GM12878 (cell line): ENCODE results near the gene EEIG2. TPM values are rescaled to one million over a fixed set of nuclear protein-coding genes. Genes with fewer than 3 reads are reported as not detected.

Experiments
- ATAC-seq: fragments of 200-7000 bp; cut with Tn5 transposase; 3 replicates; pipeline ENCODE4 v1.9.1; 2020; ENCODE audit warnings: mild to moderate bottlenecking, moderate library complexity
- BruUV-seq: library from RNA; stranded (reverse); fragments of 400-500 nt; replicated peaks from 2 replicates; lab custom pipeline; 2021; lab: Mats Ljungman, UMichigan
- CTCF ChIA-PET: fragments of 300-600 bp; sonication (Branson Sonifier 250); formaldehyde crosslinking; extraction: SDS; loops from one replicate; lab custom pipeline; 2021; ENCODE audit warnings: inconsistent platforms; lab: Yijun Ruan, JAX
- POLR2A ChIA-PET: fragments of 350-600 bp; formaldehyde crosslinking; extraction: SDS; loops from one replicate; lab custom pipeline; 2021; ENCODE audit warnings: inconsistent platforms; lab: Charles Lee
- RAD21 ChIA-PET: fragments of 300-600 bp; sonication (Branson Sonifier 250); formaldehyde crosslinking; loops from one replicate; lab custom pipeline; 2023; ENCODE audit warnings: antibody characterized with exemption; ENCODE audit not compliant: unreplicated experiment; lab: Charles Lee
- SMC1A ChIA-PET: fragments of 300-600 bp; sonication (Branson Sonifier 250); formaldehyde crosslinking; loops from one replicate; lab custom pipeline; 2023; ENCODE audit not compliant: unreplicated experiment, uncharacterized antibody; lab: Charles Lee
- DNase-seq: peaks from one replicate; pipeline ENCODE4 v3.0.0-alpha.2; 2011; ENCODE audit warnings: low read depth, low spot score
- FAIRE-seq: peaks from 3 replicates; lab custom pipeline; 2011; peaks lifted over from hg19 to GRCh38; lab: Jason Lieb, UNC
- H2AFZ ChIP-seq: 2 replicates; pipeline ENCODE4 v1.6.0; 2011; ENCODE audit warnings: low read depth, low read length, control low read depth; ENCODE audit not compliant: control insufficient read depth
- H3K27ac ChIP-seq: 2 replicates; pipeline ENCODE4 v1.5.1; 2011; ENCODE audit warnings: control low read depth; ENCODE audit not compliant: control insufficient read depth, insufficient read depth
- H3K27me3 ChIP-seq, 2 experiments: replicated peaks in 1 of 2; 2 replicates each; pipeline versions ENCODE4 v1.6.0 to v1.6.1; 2011; ENCODE audit warnings: low read length in 1 of 2; ENCODE audit not compliant: control insufficient read depth in 2 of 2, insufficient read depth in 2 of 2
- H3K36me3 ChIP-seq, 2 experiments: 2 replicates each; pipeline ENCODE4 v1.5.1; 2011; ENCODE audit warnings: low read length in 1 of 2; ENCODE audit not compliant: control insufficient read depth in 2 of 2, insufficient read depth in 2 of 2
- H3K4me1 ChIP-seq: 2 replicates; pipeline ENCODE4 v1.6.1; 2011; ENCODE audit warnings: mild to moderate bottlenecking, low read length, moderate library complexity, mixed read lengths; ENCODE audit not compliant: control insufficient read depth, insufficient read depth
- H3K4me2 ChIP-seq: 2 replicates; pipeline ENCODE4 v1.6.0; 2011; ENCODE audit warnings: control low read depth; ENCODE audit not compliant: control insufficient read depth, insufficient read depth
- H3K4me3 ChIP-seq: fragments of 200-600 bp; sonication (generic); 2 replicates; pipeline ENCODE4 v1.5.1; 2016
- H3K79me2 ChIP-seq: 2 replicates; pipeline ENCODE4 v1.6.0; 2011; ENCODE audit warnings: low read length; ENCODE audit not compliant: control insufficient read depth, insufficient read depth
- H3K9ac ChIP-seq: 2 replicates; pipeline ENCODE4 v1.8.0; 2011; ENCODE audit warnings: low read length, control low read depth, mixed read lengths; ENCODE audit not compliant: control insufficient read depth, insufficient read depth
- H3K9me3 ChIP-seq: replicated peaks from 3 replicates; pipeline ENCODE4 v1.5.1; 2011; ENCODE audit warnings: mild to moderate bottlenecking, low read length; ENCODE audit not compliant: control insufficient read depth, insufficient read depth
- H4K20me1 ChIP-seq: 2 replicates; pipeline ENCODE4 v1.6.0; 2011; ENCODE audit not compliant: control insufficient read depth, insufficient read depth
- NFXL1 ChIP-seq: fragments of 450-650 bp; IDR thresholded peaks from 2 replicates; pipeline ENCODE4 v1.6.1; 2017; ENCODE audit warnings: antibody characterized with exemption, mild to moderate bottlenecking, borderline replicate concordance
- NFYA ChIP-seq: IDR thresholded peaks from 2 replicates; pipeline ENCODE4 v1.6.1; 2011; ENCODE audit warnings: low read depth, mild to moderate bottlenecking, low read length, improper control_type of control experiment, borderline replicate concordance
- PKNOX1 ChIP-seq: fragments of 450-650 bp; IDR thresholded peaks from 2 replicates; pipeline ENCODE4 v1.6.1; 2016; ENCODE audit warnings: mild to moderate bottlenecking
- RBBP5 ChIP-seq: fragments of 200-600 bp; sonication (generic); conservative IDR thresholded peaks from 2 replicates; pipeline ENCODE4 v1.6.1; 2016
- SP1 ChIP-seq: IDR thresholded peaks from one replicate; pipeline ENCODE4 v1.6.1; 2011; ENCODE audit warnings: low read depth, low read length
- USF1 ChIP-seq: IDR thresholded peaks from 2 replicates; pipeline ENCODE4 v1.6.1; 2011; ENCODE audit warnings: borderline replicate concordance, low read depth, mild to moderate bottlenecking, moderate library complexity, mixed read lengths, low read length; ENCODE audit not compliant: insufficient read depth; ENCODE audit errors: extremely low read length
- WGBS: methylation state at CpG from one replicate; pipeline ENCODE4 v1.1.6; 2016; ENCODE audit warnings: low lambda C conversion rate; ENCODE audit not compliant: insufficient replicate concordance, insufficient coverage; ENCODE audit errors: missing lambda C conversion rate; 5-methylcytosine and 5-hydroxymethylcytosine counted together
- in situ Hi-C: fragments of 300-500 bp; cut with MboI; formaldehyde crosslinking; loops from 9 replicates; pipeline ENCODE4 v1.14.3; 2018; ENCODE audit warnings: mixed read lengths
- intact Hi-C: fragments of 100-400 bp; cut with micrococcal nuclease; formaldehyde crosslinking; loops from one replicate; pipeline ENCODE4 v1.14.2; 2022; ENCODE audit not compliant: unreplicated experiment
- polyA plus RNA-seq, 11 experiments: library from polyadenylated mRNA; depleted of rRNA in 4 of 11; unstranded in 6 of 11; stranded (reverse) in 5 of 11; fragments of >200 nt; fragmentation: Nextera tagmentation in 4 of 11; fragmentation: Illumina TruSeq in 1 of 11; extraction: Ambion mirVana in 4 of 11; extraction: Trizol in 1 of 11; gene quantifications; 1 replicate in 1 of 11; 2 replicates in 10 of 11; pipeline versions ENCODE4 v1.2.1 to v1.2.3, GENCODE V29; 2011 to 2016; ENCODE audit warnings: inconsistent platforms in 2 of 11, missing spikeins in 2 of 11, low read depth in 1 of 11
- total RNA-seq, 4 experiments: library from RNA; depleted of rRNA in 3 of 4; stranded (reverse); fragments of >200 nt in 3 of 4; fragmentation: Illumina TruSeq in 1 of 4; extraction: Trizol in 1 of 4; gene quantifications; 2 replicates each; pipeline versions ENCODE4 v1.2.1 to v1.2.3, GENCODE V29; 2013 to 2021

EEIG2 gene
- total and polyA plus RNA-seq, 10 of the 15 experiments (the other 5 are each of a cell fraction or from before 2014, with no cell fraction given): 1.4 to 17.2 (median 9.8) TPM

- ChIA-PET SMC1A (interaction anchor here (1.2 to 1.7 kb wide), 3 partner anchors 11 to 112 kb away, joined by 4 to 5 read pairs (median 5); no protein-coding TSS in a partner anchor), CTCF (interaction anchor here (4.1 kb wide), 1 partner anchor 29 kb away, joined by 47 read pairs; the partner anchor contains the start of gene EEIG2), POLR2A (interaction anchor here (0.6 kb wide), 1 partner anchor 435 kb away, joined by 3 read pairs; no protein-coding TSS in a partner anchor), RAD21 (no interaction called here)
- no peak overlapping the region for H3K4me2 ChIP-seq
- no peaks in the 10 kb centered on the region for H4K20me1 ChIP-seq
- no peak for FAIRE-seq
- DNase-seq: no peak
- H3K36me3 ChIP-seq: no peaks in the 10 kb centered on the region
- H3K4me1 ChIP-seq: peaks cover 6% of the 10 kb centered on the region
- H3K27me3 ChIP-seq: no peaks in the 10 kb centered on the region
- no peak overlapping the region for H3K9ac ChIP-seq
- TF ChIP-seq USF1: no peak
- no peak for TF ChIP-seq SP1
- no peaks in the 10 kb centered on the region for H3K79me2 ChIP-seq
- no TSS peak for BruUV-seq
- WGBS: 91% methylated on average over 4 of the region's 4 CpGs
- H3K27ac ChIP-seq: no peak overlapping the region
- no peak overlapping the region for H3K4me3 ChIP-seq
- in situ Hi-C loops (loop anchor here (25.0 kb wide), 1 partner anchor 1069 kb away; no protein-coding TSS in a partner anchor), intact Hi-C loops (no loop called here)
- ATAC-seq: no peak
- H3K9me3 ChIP-seq: no peaks in the 10 kb centered on the region; the same call in 2 of the 3 replicates
- H2AFZ ChIP-seq: no peak overlapping the region
These were observed 28.5 kb upstream of the EEIG2 start for GRCh38 chr1:108531444-108531843.

- POLR2A ChIA-PET: interaction anchor here (1.1 kb wide), 1 partner anchor 26 kb away, joined by 3 read pairs; no protein-coding TSS in a partner anchor
These were observed 27.2 kb upstream of the EEIG2 start for GRCh38 chr1:108532730-108533129.

More at GRCh38 chr1:108532730-108533129, 27.2 kb upstream of the EEIG2 start:
- Histone ChIP-seq H3K4me2 (no peak overlapping the region), H3K79me2 (no peaks in the 10 kb centered on the region), H3K36me3 (no peaks in the 10 kb centered on the region), H2AFZ (no peak overlapping the region), H3K27ac (no peak overlapping the region), H3K4me3 (no peak overlapping the region), H3K9me3 (no peaks in the 10 kb centered on the region; the same call in 2 of the 3 replicates), H3K4me1 (peaks cover 6% of the 10 kb centered on the region), H3K27me3 (no peaks in the 10 kb centered on the region), H3K9ac (no peak overlapping the region), H4K20me1 (no peaks in the 10 kb centered on the region)
- ATAC-seq: no peak
- DNase-seq: no peak
- TF ChIP-seq RBBP5: no peak
- no peak for TF ChIP-seq NFXL1
- TF ChIP-seq PKNOX1: no peak
- TF ChIP-seq NFYA: no peak
- WGBS: 75% methylated on average over 4 of the region's 4 CpGs
- no TSS peak for BruUV-seq
- ChIA-PET SMC1A (interaction anchor here (1.0 to 3.5 kb wide), 6 partner anchors 16 to 111 kb away, joined by 3 to 56 read pairs (median 6); partner anchors contain the start of gene EEIG2), CTCF (interaction anchor here (0.7 to 4.1 kb wide), 5 partner anchors 17 to 37 kb away, joined by 3 to 47 read pairs (median 5); partner anchors contain the start of gene EEIG2), RAD21 (interaction anchor here (1.1 to 3.5 kb wide), 4 partner anchors 19 to 28 kb away, joined by 3 to 33 read pairs (median 4); partner anchors contain the start of gene EEIG2)
- in situ Hi-C loops (loop anchor here (25.0 kb wide), 1 partner anchor 1070 kb away; no protein-coding TSS in a partner anchor), intact Hi-C loops (loop anchor here (2.0 kb wide), 1 partner anchor 28 kb away; the partner anchor contains the start of gene EEIG2)
- FAIRE-seq: no peak
